Lower leg skin (tissue), 4 donors: ENCODE measurements around the gene AGPAT4. TPM values are rescaled to one million over a fixed set of nuclear protein-coding genes. Genes with fewer than 3 reads are reported as not detected.

Experiments
- DNase-seq, 2 donors: peaks; one replicate each; pipeline ENCODE4 v3.0.0-alpha.2; 2019; ENCODE audit warnings: low spot score in 2 of 2
- H3K4me3 ChIP-seq: fragments of 200-600 bp; sonication (generic); 2 replicates; pipeline ENCODE4 v1.5.1; 2017; ENCODE audit warnings: mild to moderate bottlenecking, low read depth; ENCODE audit not compliant: poor library complexity, severe bottlenecking
- CTCF ChIP-seq, 3 donors: fragments of 450-650 bp; IDR thresholded peaks; one replicate each; pipeline ENCODE4 v1.5.1; 2016; ENCODE audit warnings: antibody characterized with exemption in 3 of 3, mild to moderate bottlenecking in 3 of 3, moderate library complexity in 2 of 3
- POLR2A ChIP-seq, 2 donors: fragments of 450-650 bp; IDR thresholded peaks; one replicate each; pipeline ENCODE4 v1.6.1; 2016 to 2017; ENCODE audit warnings: antibody characterized with exemption in 2 of 2, mild to moderate bottlenecking in 1 of 2, moderate library complexity in 1 of 2
- WGBS, 2 donors: methylation state at CpG; one replicate each; pipeline ENCODE4 v1.1.5; 2018; 5-methylcytosine and 5-hydroxymethylcytosine counted together
- intact Hi-C: fragments of 100-400 bp; cut with DNase I; formaldehyde crosslinking; loops from one replicate; pipeline ENCODE4 v1.15.0; 2023; ENCODE audit warnings: low total_unique reads
- total RNA-seq, 4 donors: library from RNA; depleted of rRNA; stranded (reverse); fragments of >200 nt; gene quantifications; one replicate each; pipeline ENCODE4 v1.1.0, GENCODE V29; 2016

AGPAT4 gene
- total RNA-seq, 4 donors from 2014 or later = 0.44 to 2.0 (median 1.2) TPM

DNA sequence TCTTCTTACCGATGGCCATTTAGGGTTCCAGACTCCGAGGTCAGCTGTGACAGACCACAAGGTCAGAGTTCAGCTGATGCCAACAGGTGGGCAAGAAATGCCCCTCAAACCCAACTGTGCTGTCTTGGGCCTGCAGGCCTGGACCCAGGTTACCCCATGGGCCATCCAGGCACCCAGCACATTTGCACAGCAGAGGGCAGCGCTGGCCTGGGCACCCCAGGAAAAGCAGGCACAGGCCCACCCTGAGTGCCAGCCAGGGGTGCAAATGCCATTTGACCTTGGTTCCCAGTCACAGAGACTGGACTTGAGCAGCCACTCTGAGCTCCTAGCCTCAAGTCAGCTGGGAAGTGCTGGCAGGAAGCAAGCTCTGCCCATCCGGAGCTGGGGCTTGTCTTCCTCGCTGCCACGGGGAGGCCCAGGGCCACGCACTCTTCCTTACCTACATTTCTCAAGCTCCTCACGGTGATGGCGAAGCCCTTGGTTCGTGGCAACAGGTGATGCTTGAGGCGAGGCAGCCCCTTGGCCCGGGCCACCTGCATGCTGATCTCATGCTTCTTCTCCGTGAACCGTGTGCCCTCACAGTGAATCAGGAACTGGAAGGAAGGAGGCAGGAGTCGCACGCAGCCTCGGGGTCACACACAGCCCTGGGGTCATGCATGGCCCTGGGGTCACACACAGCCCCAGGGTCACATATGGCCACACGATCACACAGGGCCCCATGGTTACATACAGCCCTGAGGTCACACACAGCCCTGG is 120.8 kb downstream of the AGPAT4 start:
- H3K4me3 ChIP-seq = no peak overlapping the region
- intact Hi-C loops = no loop called here
- TF ChIP-seq POLR2A (IDR thresholded peaks at IDR 0.05) = no peak
- TF ChIP-seq CTCF (IDR thresholded peaks at IDR 0.05) = no peak
- 89 to 93% methylated on average over 17 to 18 of the region's 18 CpGs for WGBS, 2 donors
- no peak for DNase-seq

DNA sequence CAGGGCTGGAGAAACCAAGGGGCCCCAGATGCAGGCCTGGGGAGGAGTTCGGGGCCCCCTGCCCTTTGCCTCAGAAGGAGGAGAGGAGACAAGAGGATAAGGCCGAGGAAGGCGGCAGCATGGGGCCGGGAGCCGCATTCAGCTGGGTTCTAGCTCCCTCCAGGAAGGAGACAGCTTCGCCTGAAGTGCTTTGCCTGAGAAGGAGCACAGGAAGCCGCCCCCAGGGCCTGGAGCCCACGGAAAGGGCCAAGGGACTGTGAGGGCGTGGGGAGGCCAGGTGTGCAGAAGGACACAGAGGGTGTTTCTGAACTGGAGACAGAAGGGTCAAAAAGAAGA is 121.4 kb downstream of the AGPAT4 start:
- H3K4me3 ChIP-seq = no peak overlapping the region
- no peak for DNase-seq
- no peak for TF ChIP-seq POLR2A (IDR thresholded peaks at IDR 0.05)
- no peak for TF ChIP-seq CTCF (IDR thresholded peaks at IDR 0.05)
- intact Hi-C loops = no loop called here
- WGBS, 2 donors = 84 to 94% methylated on average over 9 of the region's 9 CpGs

DNA sequence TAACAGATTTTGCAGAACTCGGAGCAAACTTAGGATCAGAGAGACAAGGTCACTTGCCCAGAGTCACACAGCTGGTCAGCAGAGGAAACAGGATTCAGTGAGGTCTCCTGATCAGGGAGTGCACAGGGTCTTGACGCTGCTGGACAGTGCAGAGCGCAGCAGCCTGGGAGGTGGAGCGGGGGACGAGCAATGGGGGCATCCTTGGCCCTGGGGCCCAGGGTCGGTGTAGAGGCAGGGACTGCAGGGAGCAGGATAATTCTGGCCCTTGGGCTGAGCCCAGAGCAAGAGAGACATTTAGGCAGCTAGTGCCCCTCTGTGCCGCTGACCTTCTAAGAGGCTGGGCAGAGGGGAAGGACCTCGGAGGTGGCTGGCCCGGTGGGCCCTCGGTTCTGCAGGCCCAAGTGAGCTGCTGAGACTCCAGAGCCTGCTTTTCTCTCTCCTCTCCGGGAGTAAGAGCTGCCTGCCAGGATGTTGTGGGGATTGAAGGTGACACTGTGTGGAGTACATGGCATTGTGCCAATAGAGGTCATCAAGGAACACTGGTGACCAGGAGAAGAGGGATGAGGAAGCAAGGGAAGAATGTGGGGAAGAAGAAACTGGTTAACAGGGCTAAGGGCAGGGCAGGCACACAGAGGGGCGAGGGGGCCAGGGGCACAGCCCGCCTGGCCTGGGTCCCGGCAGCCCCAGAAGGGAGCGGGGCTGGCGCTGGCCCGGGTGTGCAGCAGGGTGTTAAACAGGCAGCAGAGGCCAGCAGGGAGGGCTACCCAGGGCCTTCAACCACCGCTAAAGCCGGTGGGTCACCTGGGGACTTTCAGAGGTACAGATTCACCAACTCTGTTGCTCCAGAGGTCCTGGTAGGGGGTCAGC is 122.0 kb downstream of the AGPAT4 start:
- no peak overlapping the region for H3K4me3 ChIP-seq
- WGBS, 2 donors = 92 to 94% methylated on average over 19 of the region's 19 CpGs
- DNase-seq = no peak
- TF ChIP-seq POLR2A (IDR thresholded peaks at IDR 0.05) = no peak
- TF ChIP-seq CTCF (IDR thresholded peaks at IDR 0.05) = no peak
- intact Hi-C loops = no loop called here

- intact Hi-C loops = no loop called here
- H3K4me3 ChIP-seq = no peak overlapping the region
- TF ChIP-seq POLR2A (IDR thresholded peaks at IDR 0.05) = no peak
- no peak for TF ChIP-seq CTCF (IDR thresholded peaks at IDR 0.05)
- no peak for DNase-seq
- WGBS, 2 donors = 96 to 97% methylated on average over 17 to 18 of the region's 18 CpGs
Observed at GRCh38 chr6:161151059-161151645, 122.7 kb downstream of the AGPAT4 start.

DNA sequence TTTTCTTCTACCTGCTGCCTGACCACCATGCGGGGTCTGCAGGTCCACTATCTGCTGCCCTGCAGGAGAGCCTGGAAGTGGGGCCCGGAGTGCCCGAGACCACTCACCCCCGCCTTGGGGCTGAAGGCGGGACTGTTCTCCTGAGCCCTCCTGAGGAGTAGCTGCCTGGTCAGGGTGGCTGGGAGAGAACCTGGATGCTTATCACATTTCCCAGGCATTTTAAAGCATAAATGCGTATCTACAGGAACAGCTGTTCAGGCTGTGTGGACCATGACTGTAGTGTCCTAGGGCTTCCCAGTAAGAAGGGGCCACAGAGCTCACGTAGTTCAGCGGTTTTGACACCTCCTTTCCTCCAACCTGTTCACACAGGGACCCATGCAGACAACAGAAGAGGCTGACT is 123.3 kb downstream of the AGPAT4 start:
- WGBS, 2 donors = 94 to 96% methylated on average over 8 of the region's 8 CpGs
- TF ChIP-seq CTCF (IDR thresholded peaks at IDR 0.05) = no peak
- no peak for TF ChIP-seq POLR2A (IDR thresholded peaks at IDR 0.05)
- H3K4me3 ChIP-seq = no peak overlapping the region
- DNase-seq = no peak
- intact Hi-C loops = no loop called here
